ENCODE data around the gene YKT6. TPM values are rescaled to one million over a fixed set of nuclear protein-coding genes. Genes with fewer than 3 reads are reported as not detected.

YKT6 gene
- total RNA-seq, 4 donors from 2014 or later: 51.7 to 90.0 (median 60.2) TPM

DNA sequence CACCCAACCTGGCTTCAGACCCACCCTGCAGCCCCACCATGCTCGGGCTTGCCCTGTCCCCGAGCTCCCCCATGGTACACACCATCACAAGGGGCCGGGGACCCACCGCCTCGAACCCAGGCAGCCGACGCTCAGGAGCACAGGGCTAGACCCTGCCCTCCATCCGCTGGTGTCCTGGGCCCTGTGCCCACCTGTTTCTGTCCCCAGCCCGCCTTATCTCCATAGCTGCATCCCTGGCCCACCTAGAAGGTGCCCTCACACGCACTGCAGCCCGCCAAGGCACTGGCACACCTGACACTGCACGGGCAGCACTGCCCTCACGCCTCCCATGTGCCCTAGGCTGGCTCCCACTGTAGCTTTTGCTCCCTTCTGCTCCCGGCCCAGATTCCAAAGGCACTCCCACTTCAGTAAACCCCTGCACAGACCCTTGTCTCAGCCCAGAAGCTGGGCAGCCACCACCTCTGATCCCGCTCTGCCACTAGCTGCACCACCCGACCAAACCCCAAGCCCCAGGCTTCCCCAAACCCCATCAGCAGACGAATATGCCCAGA lies 17.1 kb downstream of the YKT6 start:
- no peak for DNase-seq
- whole genome bisulfite sequencing, 2 donors: 84 to 88% methylated on average over 17 of the region's 17 CpGs
- TF ChIP-seq POLR2A (IDR thresholded peaks at IDR 0.05) (no peak), CTCF (IDR thresholded peaks at IDR 0.05) (no peak)
- Histone ChIP-seq H3K4me3 (replicated peaks in 1 of 3) (no peak overlapping the region), H3K36me3 (peaks cover 6% of the 10 kb centered on the region in 2 donors), H3K27ac (no peak overlapping the region), H3K9me3 (no peaks in the 10 kb centered on the region), H3K27me3 (no peaks in the 10 kb centered on the region), H3K4me1 (peaks cover 0 to 6% of the 10 kb centered on the region in 2 donors)
- intact Hi-C loops (cut with DNase I): no loop called here

GRCh38 chr7:44218418-44219201 lies 17.8 kb downstream of the YKT6 start:
- peaks cover 0 to 6% of the 10 kb centered on the region in 2 donors for H3K4me1 ChIP-seq
- no peak overlapping the region for H3K27ac ChIP-seq
- no peak overlapping the region for H3K4me3 ChIP-seq (replicated peaks in 1 of 3)
- H3K36me3 ChIP-seq: no peaks in the 10 kb centered on the region
- H3K27me3 ChIP-seq: no peaks in the 10 kb centered on the region
- intact Hi-C loops (cut with DNase I): no loop called here
- DNase-seq: peak in 1 of 2 donors; percentile 0
- H3K9me3 ChIP-seq: no peaks in the 10 kb centered on the region
- WGBS, 2 donors: 80 to 91% methylated on average over 20 to 23 of the region's 26 CpGs
- TF ChIP-seq CTCF (IDR thresholded peaks at IDR 0.05) (no peak), POLR2A (IDR thresholded peaks at IDR 0.05) (no peak)

DNA sequence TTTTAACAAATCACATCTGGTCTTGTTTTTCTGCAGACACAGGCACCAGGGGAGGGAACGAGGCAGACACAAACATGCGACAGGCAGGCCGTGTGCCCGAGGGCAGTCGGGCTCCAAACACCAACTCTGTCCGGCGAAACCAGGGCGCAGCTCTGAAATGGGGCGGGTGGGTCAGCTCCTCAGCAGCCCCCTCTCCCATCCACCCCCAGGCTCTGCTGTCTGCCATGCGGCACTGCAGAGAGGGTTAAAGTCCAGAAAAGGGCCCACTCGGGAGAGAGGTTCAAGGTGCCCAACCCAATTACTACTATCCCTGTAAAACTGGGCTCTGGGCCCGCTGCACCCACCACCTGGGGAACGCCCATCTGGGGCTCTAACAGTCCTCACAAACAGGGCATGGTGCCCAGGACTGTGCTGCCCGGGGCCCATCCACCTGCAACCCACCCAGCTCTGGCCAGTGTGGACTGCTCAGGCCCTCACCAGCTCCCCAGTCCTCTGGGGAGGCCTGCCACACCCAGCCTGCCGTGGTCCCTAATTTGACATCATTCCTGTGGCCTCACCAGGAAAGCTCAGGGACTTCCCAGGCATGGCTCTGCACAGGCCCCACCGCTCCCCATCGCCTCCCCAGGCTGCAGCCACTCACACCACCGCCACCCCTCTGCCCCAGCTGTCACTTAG lies 18.7 kb downstream of the YKT6 start:
- Histone ChIP-seq H3K27ac (no peak overlapping the region), H3K27me3 (no peaks in the 10 kb centered on the region), H3K4me1 (peaks cover 0 to 6% of the 10 kb centered on the region in 2 donors), H3K4me3 (replicated peaks in 1 of 3) (no peak overlapping the region), H3K9me3 (no peaks in the 10 kb centered on the region), H3K36me3 (no peaks in the 10 kb centered on the region)
- intact Hi-C loops (cut with DNase I): no loop called here
- 92 to 96% methylated on average over 12 to 17 of the region's 18 CpGs for WGBS, 2 donors
- TF ChIP-seq POLR2A (IDR thresholded peaks at IDR 0.05) (no peak), CTCF (IDR thresholded peaks at IDR 0.05) (no peak)
- peak in 1 of 2 donors; percentile 0 for DNase-seq

GRCh38 chr7:44220046-44220357 lies 19.2 kb downstream of the YKT6 start:
- 96 to 98% methylated on average over 9 to 26 of the region's 26 CpGs for WGBS, 2 donors
- Histone ChIP-seq H3K4me1 (peaks cover 0 to 6% of the 10 kb centered on the region in 2 donors), H3K9me3 (no peaks in the 10 kb centered on the region), H3K36me3 (no peaks in the 10 kb centered on the region), H3K27me3 (no peaks in the 10 kb centered on the region), H3K4me3 (replicated peaks in 1 of 3) (no peak overlapping the region), H3K27ac (no peak overlapping the region)
- intact Hi-C loops (cut with DNase I): no loop called here
- no peak for TF ChIP-seq POLR2A (IDR thresholded peaks at IDR 0.05)
- no peak for TF ChIP-seq CTCF (IDR thresholded peaks at IDR 0.05)
- DNase-seq: no peak

All from thyroid gland (tissue), 4 donors.